HEK293 (cell line): Measurements from ENCODE around the gene RPL7A.

Experiments
- SCRT1 ChIP-seq: fragments of 450-650 bp; formaldehyde crosslinking; IDR thresholded peaks from 2 replicates; pipeline ENCODE4 v1.5.1; 2016; ENCODE audit warnings: missing biosample characterization, missing genetic modification characterization, borderline replicate concordance
- ZNF138 ChIP-seq: fragments of 450-650 bp; formaldehyde crosslinking; IDR thresholded peaks from 2 replicates; pipeline ENCODE4 v1.5.1; 2016; ENCODE audit warnings: missing biosample characterization, missing genetic modification characterization, borderline replicate concordance
- ZNF155 ChIP-seq: fragments of 450-650 bp; formaldehyde crosslinking; IDR thresholded peaks from 2 replicates; pipeline ENCODE4 v1.5.1; 2016; ENCODE audit warnings: missing biosample characterization, missing genetic modification characterization
- TF ChIP-seq, protein P1 (sequence below): fragments of 450-650 bp; formaldehyde crosslinking; IDR thresholded peaks from 2 replicates; pipeline ENCODE4 v1.5.1; 2016; ENCODE audit warnings: missing biosample characterization, missing genetic modification characterization
- TF ChIP-seq, protein P2 (sequence below): fragments of 450-650 bp; formaldehyde crosslinking; IDR thresholded peaks from 2 replicates; pipeline ENCODE4 v1.5.1; 2016; ENCODE audit warnings: missing biosample characterization, missing genetic modification characterization, low read depth

DNA sequence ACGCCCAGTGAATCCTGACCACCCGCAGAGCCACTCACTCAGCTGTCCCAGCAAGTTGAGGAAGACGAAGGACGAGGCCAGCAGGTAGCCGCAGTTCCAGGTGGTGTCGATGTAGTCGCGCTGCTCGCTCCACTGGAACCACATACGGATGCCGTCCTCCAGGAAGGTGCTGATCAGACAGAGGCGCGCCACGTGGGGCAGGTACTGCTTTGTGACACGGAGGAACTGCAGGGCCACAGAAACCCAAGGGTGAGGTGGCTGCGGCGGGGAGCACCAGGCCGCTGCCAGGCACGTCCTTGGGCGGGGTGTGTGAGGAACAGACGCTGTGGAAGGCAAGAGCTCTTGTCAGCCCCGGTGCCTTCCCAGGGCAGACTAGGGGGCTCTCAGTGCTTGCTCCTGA lies 19.2 kb downstream of the RPL7A start:
- TF ChIP-seq ZNF155 (tag by site-specific recombination) = no peak
- TF ChIP-seq SCRT1 (tag by site-specific recombination) = no peak
- TF ChIP-seq, protein P1, sequence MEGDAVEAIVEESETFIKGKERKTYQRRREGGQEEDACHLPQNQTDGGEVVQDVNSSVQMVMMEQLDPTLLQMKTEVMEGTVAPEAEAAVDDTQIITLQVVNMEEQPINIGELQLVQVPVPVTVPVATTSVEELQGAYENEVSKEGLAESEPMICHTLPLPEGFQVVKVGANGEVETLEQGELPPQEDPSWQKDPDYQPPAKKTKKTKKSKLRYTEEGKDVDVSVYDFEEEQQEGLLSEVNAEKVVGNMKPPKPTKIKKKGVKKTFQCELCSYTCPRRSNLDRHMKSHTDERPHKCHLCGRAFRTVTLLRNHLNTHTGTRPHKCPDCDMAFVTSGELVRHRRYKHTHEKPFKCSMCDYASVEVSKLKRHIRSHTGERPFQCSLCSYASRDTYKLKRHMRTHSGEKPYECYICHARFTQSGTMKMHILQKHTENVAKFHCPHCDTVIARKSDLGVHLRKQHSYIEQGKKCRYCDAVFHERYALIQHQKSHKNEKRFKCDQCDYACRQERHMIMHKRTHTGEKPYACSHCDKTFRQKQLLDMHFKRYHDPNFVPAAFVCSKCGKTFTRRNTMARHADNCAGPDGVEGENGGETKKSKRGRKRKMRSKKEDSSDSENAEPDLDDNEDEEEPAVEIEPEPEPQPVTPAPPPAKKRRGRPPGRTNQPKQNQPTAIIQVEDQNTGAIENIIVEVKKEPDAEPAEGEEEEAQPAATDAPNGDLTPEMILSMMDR = no peak
- TF ChIP-seq, protein P2, sequence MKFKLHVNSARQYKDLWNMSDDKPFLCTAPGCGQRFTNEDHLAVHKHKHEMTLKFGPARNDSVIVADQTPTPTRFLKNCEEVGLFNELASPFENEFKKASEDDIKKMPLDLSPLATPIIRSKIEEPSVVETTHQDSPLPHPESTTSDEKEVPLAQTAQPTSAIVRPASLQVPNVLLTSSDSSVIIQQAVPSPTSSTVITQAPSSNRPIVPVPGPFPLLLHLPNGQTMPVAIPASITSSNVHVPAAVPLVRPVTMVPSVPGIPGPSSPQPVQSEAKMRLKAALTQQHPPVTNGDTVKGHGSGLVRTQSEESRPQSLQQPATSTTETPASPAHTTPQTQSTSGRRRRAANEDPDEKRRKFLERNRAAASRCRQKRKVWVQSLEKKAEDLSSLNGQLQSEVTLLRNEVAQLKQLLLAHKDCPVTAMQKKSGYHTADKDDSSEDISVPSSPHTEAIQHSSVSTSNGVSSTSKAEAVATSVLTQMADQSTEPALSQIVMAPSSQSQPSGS (tag by site-specific recombination) = no peak
- no peak for TF ChIP-seq ZNF138 (tag by site-specific recombination)
